Nephron progenitor cell (in vitro differentiated cells): ENCODE measurements around the gene WDR88.

ENCODE experiments used
- DNase-seq: peaks from one replicate; pipeline ENCODE4 v3.0.0; 2021
- H3K27ac Mint-ChIP-seq: 2 replicates; pipeline ENCODE4 v1.8.0; 2021; ENCODE audit warnings: mild to moderate bottlenecking, moderate library complexity, mixed read lengths
- H3K27me3 Mint-ChIP-seq: 2 replicates; pipeline ENCODE4 v1.8.0; 2021; ENCODE audit warnings: mild to moderate bottlenecking, low read depth, mixed read lengths; ENCODE audit not compliant: poor library complexity
- H3K36me3 Mint-ChIP-seq: 2 replicates; pipeline ENCODE4 v1.8.0; 2021; ENCODE audit warnings: low read depth, mixed read lengths
- H3K4me1 Mint-ChIP-seq: 2 replicates; pipeline ENCODE4 v1.8.0; 2021; ENCODE audit warnings: mixed read lengths
- H3K4me3 Mint-ChIP-seq: 2 replicates; pipeline ENCODE4 v1.8.0; 2021; ENCODE audit warnings: mild to moderate bottlenecking, moderate library complexity, mixed read lengths
- H3K9me3 Mint-ChIP-seq: 2 replicates; pipeline ENCODE4 v1.8.0; 2021; ENCODE audit warnings: mild to moderate bottlenecking, moderate library complexity, mixed read lengths
- TF ChIP-seq, protein P1 (sequence below): fragments of 200-600 bp; sonication (generic); IDR thresholded peaks from 2 replicates; pipeline ENCODE4 v1.5.0; 2021; ENCODE audit warnings: antibody characterized with exemption

WDR88 gene

DNA sequence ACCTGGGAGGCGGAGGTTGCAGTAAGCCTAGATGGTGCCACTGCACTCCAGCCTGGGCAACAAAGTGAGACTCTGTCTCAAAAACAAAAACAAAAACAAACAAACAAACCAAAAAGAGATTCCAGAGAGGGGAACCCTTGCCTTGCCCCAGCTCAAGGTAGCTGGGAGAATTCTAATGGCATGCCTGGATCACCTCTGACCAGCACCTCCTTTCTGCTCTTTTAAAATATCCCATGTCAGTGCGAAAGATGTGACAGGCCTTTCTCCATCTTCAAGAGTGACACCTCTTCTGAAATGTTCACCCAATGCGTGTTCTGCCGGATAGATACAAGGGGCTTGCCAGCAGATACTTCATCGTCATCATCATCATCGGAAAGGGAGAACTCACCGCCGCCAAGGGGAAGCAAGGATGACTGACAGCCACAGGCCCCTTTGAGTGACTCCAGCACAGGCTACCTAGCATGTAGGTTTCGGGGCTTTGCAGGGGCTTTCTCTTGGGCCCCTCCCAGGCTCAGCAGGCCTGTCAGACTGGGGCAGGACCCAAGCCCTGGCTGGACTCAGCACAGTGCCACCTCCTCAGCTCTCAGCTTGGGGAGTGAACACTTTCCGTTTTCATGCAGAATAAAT lies 43.4 kb downstream of the WDR88 start:
- Mint-ChIP-seq H3K27me3 (peaks cover 4% of the 10 kb centered on the region), H3K4me3 (peak overlapping the region; percentile 94), H3K9me3 (peaks cover 3% of the 10 kb centered on the region), H3K4me1 (peaks cover 48% of the 10 kb centered on the region), H3K36me3 (no peaks in the 10 kb centered on the region), H3K27ac (no peak overlapping the region)
- TF ChIP-seq, protein P1, sequence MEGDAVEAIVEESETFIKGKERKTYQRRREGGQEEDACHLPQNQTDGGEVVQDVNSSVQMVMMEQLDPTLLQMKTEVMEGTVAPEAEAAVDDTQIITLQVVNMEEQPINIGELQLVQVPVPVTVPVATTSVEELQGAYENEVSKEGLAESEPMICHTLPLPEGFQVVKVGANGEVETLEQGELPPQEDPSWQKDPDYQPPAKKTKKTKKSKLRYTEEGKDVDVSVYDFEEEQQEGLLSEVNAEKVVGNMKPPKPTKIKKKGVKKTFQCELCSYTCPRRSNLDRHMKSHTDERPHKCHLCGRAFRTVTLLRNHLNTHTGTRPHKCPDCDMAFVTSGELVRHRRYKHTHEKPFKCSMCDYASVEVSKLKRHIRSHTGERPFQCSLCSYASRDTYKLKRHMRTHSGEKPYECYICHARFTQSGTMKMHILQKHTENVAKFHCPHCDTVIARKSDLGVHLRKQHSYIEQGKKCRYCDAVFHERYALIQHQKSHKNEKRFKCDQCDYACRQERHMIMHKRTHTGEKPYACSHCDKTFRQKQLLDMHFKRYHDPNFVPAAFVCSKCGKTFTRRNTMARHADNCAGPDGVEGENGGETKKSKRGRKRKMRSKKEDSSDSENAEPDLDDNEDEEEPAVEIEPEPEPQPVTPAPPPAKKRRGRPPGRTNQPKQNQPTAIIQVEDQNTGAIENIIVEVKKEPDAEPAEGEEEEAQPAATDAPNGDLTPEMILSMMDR: no peak
- DNase-seq: no peak

DNA sequence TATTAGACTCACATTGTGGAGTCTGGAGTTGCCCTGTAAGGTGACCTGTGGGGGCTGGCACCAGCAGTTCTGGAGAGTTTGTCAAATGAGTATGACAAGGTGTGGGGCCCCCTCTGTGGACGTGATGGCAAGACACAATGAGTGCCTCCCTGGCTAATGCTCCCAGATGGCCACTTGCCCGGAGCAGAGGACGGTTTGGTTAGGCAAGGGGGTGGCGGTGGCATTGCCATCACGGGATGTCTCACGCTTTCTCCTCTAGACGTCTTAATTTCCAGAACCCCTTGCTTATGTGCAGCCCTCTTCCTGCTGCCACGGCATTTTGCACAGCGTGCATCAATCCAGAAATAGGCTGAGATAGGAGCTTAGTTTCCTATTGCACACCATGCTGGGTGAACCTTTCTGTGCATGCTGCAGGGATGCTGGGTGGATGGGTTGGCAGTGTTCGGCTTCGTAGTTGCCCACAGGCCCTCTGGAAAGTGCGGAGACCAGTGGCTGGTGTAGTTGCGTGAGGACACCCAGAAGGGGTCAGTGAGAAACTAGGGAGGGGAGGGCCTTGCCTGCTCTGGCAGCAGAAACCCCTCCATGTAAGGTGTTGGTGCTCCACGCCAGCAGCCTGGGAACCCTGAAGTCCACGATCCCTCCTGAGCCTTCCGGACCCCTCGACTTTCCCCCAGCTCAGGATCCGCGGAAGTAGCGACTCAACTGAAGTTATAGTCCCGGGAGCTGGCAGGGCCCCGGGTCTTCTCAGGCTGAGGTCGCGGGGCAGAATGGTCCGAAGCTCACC lies 44.2 kb downstream of the WDR88 start:
- TF ChIP-seq, protein P1: no peak
- H3K27ac Mint-ChIP-seq: peak overlapping the region; percentile 96
- DNase-seq: no peak
- H3K36me3 Mint-ChIP-seq: no peaks in the 10 kb centered on the region
- peaks cover 3% of the 10 kb centered on the region for H3K9me3 Mint-ChIP-seq
- H3K4me1 Mint-ChIP-seq: peaks cover 48% of the 10 kb centered on the region
- peak overlapping the region; percentile 94 for H3K4me3 Mint-ChIP-seq
- H3K27me3 Mint-ChIP-seq: peaks cover 4% of the 10 kb centered on the region

DNA sequence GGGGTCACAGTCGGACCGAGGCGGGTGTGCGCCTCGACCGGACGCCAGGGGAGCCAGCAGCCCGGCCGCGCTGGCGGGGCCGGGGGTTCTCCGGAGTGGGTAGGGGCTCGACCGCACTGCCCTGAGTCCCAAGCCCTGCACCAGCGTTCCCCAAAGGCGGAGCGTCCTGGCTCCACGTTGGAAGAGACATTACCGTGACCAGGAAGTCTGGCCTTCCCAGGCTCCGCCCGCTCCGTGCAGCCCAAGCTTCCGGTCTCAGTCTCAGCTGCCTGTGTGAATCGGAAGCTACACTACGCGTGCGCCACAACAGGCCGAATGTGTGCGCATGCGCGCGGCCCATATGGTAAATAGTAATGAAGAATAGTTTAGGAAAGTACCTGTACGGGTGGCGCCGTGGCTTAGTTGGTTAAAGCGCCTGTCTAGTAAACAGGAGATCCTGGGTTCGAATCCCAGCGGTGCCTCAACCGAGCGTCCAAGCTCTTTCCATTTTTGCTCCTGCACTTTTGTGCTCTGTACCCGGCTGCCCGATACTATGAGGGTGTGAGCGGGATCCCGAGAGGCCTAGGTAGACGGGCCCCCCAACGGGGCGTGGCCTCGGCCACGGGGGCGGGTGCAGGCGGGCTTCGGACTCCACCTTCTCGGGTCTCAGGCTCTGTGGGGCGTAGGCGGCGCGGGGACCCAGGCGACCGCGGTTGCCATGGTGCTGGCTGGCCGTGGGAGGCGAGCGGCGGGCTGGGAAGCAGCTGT lies 44.9 kb downstream of the WDR88 start:
- Mint-ChIP-seq H3K27me3 (peaks cover 4% of the 10 kb centered on the region), H3K9me3 (peaks cover 3% of the 10 kb centered on the region), H3K4me1 (peaks cover 48% of the 10 kb centered on the region), H3K27ac (peak overlapping the region; percentile 96), H3K4me3 (peak overlapping the region; percentile 94), H3K36me3 (no peaks in the 10 kb centered on the region)
- TF ChIP-seq, protein P1: no peak
- peak; percentile 98 for DNase-seq

DNA sequence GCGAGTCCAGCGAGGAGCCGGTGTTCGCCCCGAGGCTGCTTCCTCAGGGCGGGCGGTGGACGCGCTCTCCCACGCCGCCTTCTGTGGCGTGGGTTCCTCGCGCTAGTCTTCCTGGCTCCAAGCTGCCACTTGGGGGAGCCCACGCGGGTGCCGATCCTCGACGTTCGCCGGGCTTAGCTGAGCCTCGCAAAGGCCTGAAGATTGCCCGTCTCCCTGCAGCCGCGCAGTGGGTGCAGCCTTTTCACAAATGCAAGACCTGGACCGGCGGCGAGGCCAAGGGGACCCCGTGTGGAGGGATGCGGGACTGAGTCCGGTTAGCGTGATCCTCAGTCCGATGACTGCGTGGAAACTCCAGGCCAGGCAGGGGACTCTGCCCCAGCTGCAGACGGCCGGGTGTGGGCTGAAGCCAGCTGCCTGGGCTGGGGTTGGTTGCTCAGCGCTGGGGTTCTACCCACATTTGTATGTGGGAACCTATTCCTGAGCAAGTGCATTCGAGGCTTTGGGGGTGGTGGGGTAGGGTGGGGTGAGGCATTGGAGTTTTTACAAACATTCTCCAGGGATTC lies 45.6 kb downstream of the WDR88 start:
- Mint-ChIP-seq H3K4me3 (peak overlapping the region; percentile 94), H3K4me1 (peaks cover 44% of the 10 kb centered on the region), H3K36me3 (no peaks in the 10 kb centered on the region), H3K27ac (peak overlapping the region; percentile 45), H3K9me3 (peaks cover under 1% of the 10 kb centered on the region), H3K27me3 (peaks cover 4% of the 10 kb centered on the region)
- TF ChIP-seq, protein P1: peak; percentile 37
- no peak for DNase-seq

DNA sequence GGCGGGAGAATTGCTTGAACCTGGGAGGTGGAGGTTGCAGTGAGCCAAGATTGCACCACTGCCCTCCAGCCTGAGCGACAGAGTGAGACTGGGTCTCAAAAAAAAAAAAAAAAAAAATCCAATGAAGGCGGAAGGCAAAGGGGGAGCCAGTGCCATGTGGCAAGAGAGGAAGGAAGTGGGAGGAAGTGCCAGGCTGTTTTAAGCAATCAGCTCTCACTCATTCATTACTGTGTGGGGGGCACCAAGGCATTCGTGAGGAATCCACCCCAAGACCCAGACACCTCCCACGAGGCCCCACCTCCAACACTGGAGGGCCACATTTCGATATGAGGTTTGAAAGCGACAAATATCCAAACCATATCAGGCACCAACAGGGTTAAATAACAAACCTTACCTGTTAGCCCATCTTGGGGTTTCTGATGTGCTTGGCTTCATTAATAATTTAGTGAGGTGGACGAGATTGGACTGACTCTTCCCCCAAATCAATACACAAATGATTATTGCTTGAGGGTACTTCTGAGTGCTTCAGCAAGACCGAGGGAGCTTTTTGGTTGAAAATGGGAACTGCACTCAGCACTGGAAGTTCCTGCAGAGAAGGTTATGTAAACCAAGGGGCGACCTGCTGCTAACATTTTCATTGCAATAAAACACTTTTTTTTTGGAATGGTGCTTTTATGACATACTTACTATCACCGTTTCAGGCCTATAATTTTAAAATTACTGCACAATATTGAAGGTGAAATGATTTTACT lies 54.7 kb downstream of the WDR88 start:
- TF ChIP-seq, protein P1: no peak

More for the DNA sequence above, 54.7 kb downstream of the WDR88 start:
- no peak overlapping the region for H3K4me3 Mint-ChIP-seq
- peaks cover 29% of the 10 kb centered on the region for H3K27me3 Mint-ChIP-seq
- no peaks in the 10 kb centered on the region for H3K36me3 Mint-ChIP-seq
- no peaks in the 10 kb centered on the region for H3K9me3 Mint-ChIP-seq
- DNase-seq: no peak
- no peak overlapping the region for H3K27ac Mint-ChIP-seq
- H3K4me1 Mint-ChIP-seq: no peaks in the 10 kb centered on the region
